CD4-positive, alpha-beta T cell treated with Interleukin-4 for 1 hour (primary cell): ENCODE measurements around the gene RASD1.

Experiments
- DNase-seq, 2 donors: peaks; one replicate each; pipeline ENCODE4 v3.0.0-alpha.2; 2020 to 2022

The RASD1 gene

GRCh38 chr17:17509601-17510425, 13.6 kb upstream of the RASD1 start:
- DNase-seq = no peak

GRCh38 chr17:17508646-17509591, 12.7 kb upstream of the RASD1 start:
- no peak for DNase-seq

GRCh38 chr17:17508019-17508535, 11.9 kb upstream of the RASD1 start:
- no peak for DNase-seq

GRCh38 chr17:17507465-17508011, 11.3 kb upstream of the RASD1 start:
- no peak for DNase-seq

- no peak for DNase-seq
Measured at GRCh38 chr17:17506893-17507464, 10.8 kb upstream of the RASD1 start.

- no peak for DNase-seq
Measured at GRCh38 chr17:17506181-17506741, 10.1 kb upstream of the RASD1 start.

GRCh38 chr17:17505610-17506171, 9.5 kb upstream of the RASD1 start:
- no peak for DNase-seq

GRCh38 chr17:17505151-17505550, 9.0 kb upstream of the RASD1 start:
- DNase-seq = no peak

- DNase-seq = no peak
Measured at GRCh38 chr17:17504341-17505140, 8.3 kb upstream of the RASD1 start.

- no peak for DNase-seq
Measured at GRCh38 chr17:17503566-17504130, 7.5 kb upstream of the RASD1 start.

- DNase-seq = no peak
Measured at GRCh38 chr17:17502741-17503565, 6.8 kb upstream of the RASD1 start.

GRCh38 chr17:17500999-17501605, 4.9 kb upstream of the RASD1 start:
- DNase-seq = no peak

- DNase-seq = no peak
Measured at GRCh38 chr17:17499402-17500145, 3.4 kb upstream of the RASD1 start.

- no peak for DNase-seq
Measured at GRCh38 chr17:17498606-17499301, 2.6 kb upstream of the RASD1 start.

- DNase-seq = no peak
Measured at GRCh38 chr17:17497845-17498520, 1.8 kb upstream of the RASD1 start.

- no peak for DNase-seq
Measured at GRCh38 chr17:17497065-17497844, 1.1 kb upstream of the RASD1 start.
